A549 (cell line): Measurements from ENCODE around the gene NPB. TPM values are rescaled to one million over a fixed set of nuclear protein-coding genes. Genes with fewer than 3 reads are reported as not detected.

ENCODE experiments used
- ATAC-seq, 2 experiments: fragments of 200-7000 bp in 1 of 2; fragments of >200 bp in 1 of 2; cut with Nextera tagmentation in 1 of 2; cut with Tn5 transposase in 1 of 2; 3 replicates each; pipeline versions ENCODE4 v1.8.0 to v1.9.1; 2018 to 2020; ENCODE audit warnings: mild to moderate bottlenecking in 1 of 2, moderate library complexity in 1 of 2
- CTCF ChIA-PET: fragments of 300-600 bp; sonication (Branson Sonifier 250); formaldehyde crosslinking; extraction: SDS; loops from one replicate; lab custom pipeline; 2021; ENCODE audit warnings: antibody characterized with exemption, inconsistent platforms; lab: Yijun Ruan, JAX
- POLR2A ChIA-PET: fragments of 350-600 bp; formaldehyde crosslinking; extraction: SDS; loops from one replicate; lab custom pipeline; 2021; ENCODE audit warnings: antibody characterized with exemption, inconsistent platforms; lab: Yijun Ruan, JAX
- DNase-seq, 2 experiments: peaks; one replicate each; pipeline versions ENCODE4 v3.0.0 to v3.0.0-alpha.2; 2011 to 2016; ENCODE audit warnings: low read depth in 1 of 2, low spot score in 1 of 2
- FAIRE-seq: peaks from 2 replicates; lab custom pipeline; 2011; peaks lifted over from hg19 to GRCh38; lab: Jason Lieb, UNC
- H3K27ac ChIP-seq, 2 experiments: fragments of >200 bp; sonication (Bioruptor Twin); formaldehyde crosslinking; 3 replicates each; pipeline ENCODE4 v1.5.1; 2016 to 2017
- H3K4me1 ChIP-seq: fragments of >200 bp; sonication (Bioruptor Twin); formaldehyde crosslinking; 3 replicates; pipeline ENCODE4 v1.6.1; 2016
- H3K4me2 ChIP-seq: fragments of >200 bp; sonication (Bioruptor Twin); formaldehyde crosslinking; 3 replicates; pipeline ENCODE4 v1.6.1; 2016
- H3K4me3 ChIP-seq: fragments of >200 bp; sonication (Bioruptor Twin); formaldehyde crosslinking; 3 replicates; pipeline ENCODE4 v1.5.1; 2016
- H3K9me3 ChIP-seq: fragments of >200 bp; sonication (Bioruptor Twin); formaldehyde crosslinking; 3 replicates; pipeline ENCODE4 v1.6.1; 2016
- CBX2 ChIP-seq: fragments of 200-600 bp; sonication (generic); IDR thresholded peaks from 2 replicates; pipeline ENCODE4 v1.6.1; 2016; ENCODE audit warnings: low read depth, mild to moderate bottlenecking, borderline replicate concordance
- CBX8 ChIP-seq: fragments of 200-600 bp; sonication (generic); IDR thresholded peaks from 2 replicates; pipeline ENCODE4 v1.6.1; 2016
- CEBPB ChIP-seq, 2 experiments: fragments of >200 bp in 1 of 2; sonication (Bioruptor Twin) in 1 of 2; formaldehyde crosslinking in 1 of 2; IDR thresholded peaks; 2 replicates each; pipeline ENCODE4 v1.6.1; 2012 to 2016
- CHD4 ChIP-seq: fragments of 200-600 bp; sonication (generic); IDR thresholded peaks from 2 replicates; pipeline ENCODE4 v1.6.1; 2016; ENCODE audit warnings: antibody characterized with exemption, mild to moderate bottlenecking, borderline replicate concordance
- CTCF ChIP-seq: fragments of >200 bp; sonication (Bioruptor Twin); formaldehyde crosslinking; IDR thresholded peaks from 3 replicates; pipeline ENCODE4 v1.5.1; 2016
- E2F6 ChIP-seq: IDR thresholded peaks from 2 replicates; pipeline ENCODE4 v1.6.1; 2012; ENCODE audit warnings: low read depth, borderline replicate concordance
- EHF ChIP-seq: fragments of 250-450 bp; sonication (Bioruptor Pico); IDR thresholded peaks from 2 replicates; pipeline ENCODE4 v1.5.0; 2020; ENCODE audit warnings: mild to moderate bottlenecking
- EP300 ChIP-seq, 2 experiments: fragments of >200 bp; sonication (Bioruptor Twin); formaldehyde crosslinking; IDR thresholded peaks; 2 replicates in 1 of 2; 3 replicates in 1 of 2; pipeline ENCODE4 v1.6.1; 2016 to 2017
- ESRRA ChIP-seq: fragments of 150-350 bp; IDR thresholded peaks from 2 replicates; pipeline ENCODE4 v1.6.1; 2014; ENCODE audit warnings: mild to moderate bottlenecking, low read length, borderline replicate concordance
- FOSB ChIP-seq: fragments of 250-450 bp; sonication (Bioruptor Pico); IDR thresholded peaks from 2 replicates; pipeline ENCODE4 v1.5.0; 2020; ENCODE audit warnings: mild to moderate bottlenecking, moderate library complexity
- FOXS1 ChIP-seq: fragments of 250-450 bp; sonication (Bioruptor Pico); IDR thresholded peaks from 2 replicates; pipeline ENCODE4 v1.5.0; 2020; ENCODE audit warnings: mild to moderate bottlenecking, moderate library complexity
- HDAC2 ChIP-seq: fragments of 200-600 bp; sonication (generic); IDR thresholded peaks from 2 replicates; pipeline ENCODE4 v1.6.1; 2016
- HOXB13 ChIP-seq: fragments of 250-450 bp; sonication (Bioruptor Pico); IDR thresholded peaks from 2 replicates; pipeline ENCODE4 v1.5.0; 2020; ENCODE audit warnings: low read depth, mild to moderate bottlenecking, moderate library complexity
- KDM1A ChIP-seq: fragments of 200-600 bp; sonication (generic); IDR thresholded peaks from 2 replicates; pipeline ENCODE4 v1.6.1; 2016; ENCODE audit warnings: low read depth, mild to moderate bottlenecking
- MYC ChIP-seq: IDR thresholded peaks from 2 replicates; pipeline ENCODE4 v1.6.1; 2012; ENCODE audit warnings: mild to moderate bottlenecking, inconsistent platforms, low read length, improper control_type of control experiment, borderline replicate concordance
- NFE2L2 ChIP-seq: fragments of 150-350 bp; conservative IDR thresholded peaks from 2 replicates; pipeline ENCODE4 v1.6.1; 2014; ENCODE audit warnings: low read length
- NPAS2 ChIP-seq: fragments of 250-450 bp; sonication (Bioruptor Pico); IDR thresholded peaks from 2 replicates; pipeline ENCODE4 v1.8.0; 2022; ENCODE audit warnings: mild to moderate bottlenecking, moderate library complexity, borderline replicate concordance
- POLR2A ChIP-seq: IDR thresholded peaks from 2 replicates; pipeline ENCODE4 v1.6.1; 2012; ENCODE audit warnings: mild to moderate bottlenecking, low read length
- RAD21 ChIP-seq, 2 experiments: fragments of >200 bp in 1 of 2; sonication (Bioruptor Twin) in 1 of 2; formaldehyde crosslinking in 1 of 2; IDR thresholded peaks in 1 of 2; conservative IDR thresholded peaks in 1 of 2; 2 replicates in 1 of 2; 3 replicates in 1 of 2; pipeline ENCODE4 v1.6.1; 2012 to 2018; ENCODE audit warnings: inconsistent platforms in 1 of 2
- RARB ChIP-seq: fragments of 250-450 bp; sonication (Bioruptor Pico); IDR thresholded peaks from 2 replicates; pipeline ENCODE4 v1.8.0; 2021; ENCODE audit warnings: mild to moderate bottlenecking, moderate library complexity
- REST ChIP-seq: fragments of 200-600 bp; sonication (generic); IDR thresholded peaks from 2 replicates; pipeline ENCODE4 v1.6.1; 2016; ENCODE audit warnings: antibody characterized with exemption, mild to moderate bottlenecking, moderate library complexity
- RNF2 ChIP-seq: fragments of 200-600 bp; sonication (generic); IDR thresholded peaks from 2 replicates; pipeline ENCODE4 v1.6.1; 2016; ENCODE audit warnings: low read depth, mild to moderate bottlenecking, antibody characterized with exemption, moderate library complexity, borderline replicate concordance
- TFCP2L1 ChIP-seq: fragments of 250-450 bp; sonication (Bioruptor Pico); IDR thresholded peaks from 2 replicates; pipeline ENCODE4 v1.5.0; 2021; ENCODE audit warnings: mild to moderate bottlenecking
- TP53 ChIP-seq: fragments of 250-450 bp; sonication (Bioruptor Pico); IDR thresholded peaks from 2 replicates; pipeline ENCODE4 v1.5.0; 2021; ENCODE audit warnings: mild to moderate bottlenecking, moderate library complexity
- ZFP36 ChIP-seq: fragments of 450-650 bp; IDR thresholded peaks from 2 replicates; pipeline ENCODE4 v1.6.1; 2014; ENCODE audit warnings: borderline replicate concordance; ENCODE audit not compliant: partially characterized antibody
- WGBS: methylation state at CpG from one replicate; pipeline ENCODE4 v1.1.6; 2017; ENCODE audit errors: missing lambda C conversion rate; 5-methylcytosine and 5-hydroxymethylcytosine counted together
- polyA plus RNA-seq, 4 experiments: library from polyadenylated mRNA; depleted of rRNA in 3 of 4; stranded (reverse); fragments of >200 nt; fragmentation: RNase III in 1 of 4; extraction: RNeasy Plus Mini Kit Qiagen cat#74134 plus additional on column Dnase treatment in 1 of 4; gene quantifications; 2 replicates in 3 of 4; 3 replicates in 1 of 4; pipeline ENCODE4 v1.2.3, GENCODE V29; 2011 to 2017
- TF ChIP-seq, protein P1 (sequence below): fragments of 250-450 bp; sonication (Bioruptor Pico); IDR thresholded peaks from 2 replicates; pipeline ENCODE4 v1.5.0; 2021; ENCODE audit warnings: mild to moderate bottlenecking, moderate library complexity, borderline replicate concordance
- TF ChIP-seq, protein P2 (sequence below): IDR thresholded peaks from 2 replicates; pipeline ENCODE4 v1.6.1; 2012
- TF ChIP-seq, protein P3 (sequence below): fragments of >200 bp; sonication (Bioruptor Twin); formaldehyde crosslinking; IDR thresholded peaks from 2 replicates; pipeline ENCODE4 v1.6.1; 2016

The NPB gene
- polyA plus RNA-seq, 2 of the 4 experiments (the other 2 are of a cell fraction): 0.41 to 0.45 TPM

DNA sequence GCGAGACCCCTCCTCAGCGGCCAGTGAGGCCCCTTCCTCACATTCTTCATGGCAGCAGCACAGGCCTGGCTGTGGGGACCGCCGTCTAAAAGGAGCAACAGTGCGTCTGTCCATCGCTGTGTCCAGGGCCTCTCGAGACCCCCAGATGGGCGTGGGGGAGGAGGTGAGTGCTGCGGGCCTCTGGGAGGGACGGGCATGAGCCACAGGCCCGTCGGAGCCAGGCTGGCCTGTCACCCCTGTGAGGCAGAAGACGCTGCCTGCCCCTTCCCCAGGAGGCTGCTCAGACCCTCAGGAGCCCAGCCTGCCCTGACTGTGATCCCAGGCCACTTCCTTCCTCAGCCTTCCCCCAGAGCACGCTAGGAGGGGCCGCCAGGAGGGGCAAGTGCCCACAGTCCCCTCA lies 37.2 kb downstream of the NPB start:
- WGBS: 81% methylated on average over 15 of the region's 15 CpGs
- ATAC-seq: no peak
- H3K9me3 ChIP-seq: no peaks in the 10 kb centered on the region
- no peak for TF ChIP-seq FOXS1
- TF ChIP-seq CBX2: no peak
- no peak for TF ChIP-seq FOSB
- TF ChIP-seq, protein P1, sequence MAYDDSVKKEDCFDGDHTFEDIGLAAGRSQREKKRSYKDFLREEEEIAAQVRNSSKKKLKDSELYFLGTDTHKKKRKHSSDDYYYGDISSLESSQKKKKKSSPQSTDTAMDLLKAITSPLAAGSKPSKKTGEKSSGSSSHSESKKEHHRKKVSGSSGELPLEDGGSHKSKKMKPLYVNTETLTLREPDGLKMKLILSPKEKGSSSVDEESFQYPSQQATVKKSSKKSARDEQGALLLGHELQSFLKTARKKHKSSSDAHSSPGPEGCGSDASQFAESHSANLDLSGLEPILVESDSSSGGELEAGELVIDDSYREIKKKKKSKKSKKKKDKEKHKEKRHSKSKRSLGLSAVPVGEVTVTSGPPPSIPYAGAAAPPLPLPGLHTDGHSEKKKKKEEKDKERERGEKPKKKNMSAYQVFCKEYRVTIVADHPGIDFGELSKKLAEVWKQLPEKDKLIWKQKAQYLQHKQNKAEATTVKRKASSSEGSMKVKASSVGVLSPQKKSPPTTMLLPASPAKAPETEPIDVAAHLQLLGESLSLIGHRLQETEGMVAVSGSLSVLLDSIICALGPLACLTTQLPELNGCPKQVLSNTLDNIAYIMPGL: no peak
- no peak for TF ChIP-seq CHD4
- no peak for TF ChIP-seq RARB (CRISPR knock-in tag)
- TF ChIP-seq HOXB13 (CRISPR knock-in tag): no peak
- TF ChIP-seq KDM1A: no peak
- TF ChIP-seq, protein P2, sequence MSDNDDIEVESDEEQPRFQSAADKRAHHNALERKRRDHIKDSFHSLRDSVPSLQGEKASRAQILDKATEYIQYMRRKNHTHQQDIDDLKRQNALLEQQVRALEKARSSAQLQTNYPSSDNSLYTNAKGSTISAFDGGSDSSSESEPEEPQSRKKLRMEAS: no peak
- TF ChIP-seq POLR2A: no peak
- TF ChIP-seq, protein P3, sequence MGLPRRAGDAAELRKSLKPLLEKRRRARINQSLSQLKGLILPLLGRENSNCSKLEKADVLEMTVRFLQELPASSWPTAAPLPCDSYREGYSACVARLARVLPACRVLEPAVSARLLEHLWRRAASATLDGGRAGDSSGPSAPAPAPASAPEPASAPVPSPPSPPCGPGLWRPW: no peak
- TF ChIP-seq, all 56 proteins: peak for 0
- Histone ChIP-seq H3K4me3 (no peak overlapping the region), H3K27ac (no peak overlapping the region), H3K4me2 (no peak overlapping the region), H3K4me1 (peaks cover 17% of the 10 kb centered on the region; the same call in 2 of the 3 replicates)
- FAIRE-seq (no peak), DNase-seq (no peak)
- POLR2A ChIA-PET: no interaction called here
- CTCF ChIA-PET: interaction anchor here (0.8 to 4.3 kb wide), 5 partner anchors 9 to 91 kb away, joined by 3 to 29 read pairs (median 12); partner anchors contain the start of genes CENPX, LRRC45, MAFG and NOTUM

DNA sequence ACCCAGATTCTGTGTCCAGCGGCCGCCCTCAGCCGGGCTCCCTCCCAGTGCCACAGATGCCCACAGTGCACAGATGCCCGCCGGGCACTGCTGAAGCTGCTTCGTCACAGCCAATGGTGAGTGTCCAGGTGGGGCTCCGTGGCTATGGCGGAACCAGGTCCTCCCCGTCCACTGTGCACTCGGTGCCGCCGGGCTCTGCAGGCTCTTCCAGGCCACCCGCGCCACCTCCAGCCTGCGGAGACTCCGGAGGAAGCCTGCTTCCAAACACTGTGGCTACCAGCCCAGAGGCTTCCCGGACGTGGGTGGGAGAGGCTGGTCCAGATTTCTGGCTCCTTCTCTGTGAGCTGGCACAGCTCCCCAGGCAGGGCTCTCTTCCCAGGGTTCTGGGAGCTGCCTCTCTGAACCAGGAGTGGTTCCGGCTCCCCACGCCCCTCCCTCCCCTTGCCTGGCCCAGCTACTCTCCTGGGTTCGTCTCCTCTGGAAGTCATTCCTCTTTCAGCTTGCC lies 37.9 kb downstream of the NPB start:
- 85% methylated on average over 17 of the region's 21 CpGs for WGBS
- Histone ChIP-seq H3K9me3 (no peaks in the 10 kb centered on the region), H3K4me1 (peaks cover 17% of the 10 kb centered on the region; the same call in 2 of the 3 replicates), H3K4me3 (no peak overlapping the region), H3K27ac (no peak overlapping the region), H3K4me2 (no peak overlapping the region)
- ChIA-PET POLR2A (no interaction called here), CTCF (interaction anchor here (1.0 to 4.3 kb wide), 7 partner anchors 10 to 90 kb away, joined by 3 to 29 read pairs (median 4); partner anchors contain the start of genes CENPX, LRRC45, MAFG and NOTUM)
- TF ChIP-seq NPAS2 (CRISPR knock-in tag) (no peak), ESRRA (no peak), CBX8 (no peak), CEBPB (IDR thresholded peaks at IDR 0.05) (no peak), E2F6 (no peak), EHF (no peak), MYC (no peak), CTCF (no peak), CBX2 (no peak), NFE2L2 (no peak), TFCP2L1 (CRISPR knock-in tag) (no peak), RAD21 (conservative IDR thresholded peaks at IDR 0.05 in 1 of 2, IDR thresholded peaks at IDR 0.05 in 1 of 2) (no peak), TP53 (CRISPR knock-in tag) (no peak), ZFP36 (no peak), RNF2 (no peak), HDAC2 (no peak), REST (no peak), EP300 (IDR thresholded peaks at IDR 0.05) (no peak)
- TF ChIP-seq, protein P3: no peak
- FAIRE-seq (no peak), ATAC-seq (no peak), DNase-seq (no peak)
